Neuronal stem cell (in vitro differentiated cells): ENCODE data around the gene ZFAND3.

ENCODE experiments used
- DNase-seq: peaks from one replicate; pipeline ENCODE4 v3.0.0-alpha.2; 2013; ENCODE audit warnings: low spot score
- H2AFZ ChIP-seq: one replicate; pipeline ENCODE4 v1.6.1; 2013; ENCODE audit warnings: mild to moderate bottlenecking, low read length, inconsistent platforms
- H2AK5ac ChIP-seq: 2 replicates; pipeline ENCODE4 v1.6.1; 2013; ENCODE audit warnings: low read depth, mild to moderate bottlenecking, inconsistent platforms, low read length, moderate library complexity, mixed read lengths
- H2BK120ac ChIP-seq: 2 replicates; pipeline ENCODE4 v1.6.1; 2013; ENCODE audit warnings: low read depth, mild to moderate bottlenecking, inconsistent platforms, low read length, moderate library complexity, mixed read lengths
- H2BK12ac ChIP-seq: one replicate; pipeline ENCODE4 v1.6.1; 2013; ENCODE audit warnings: low read length, inconsistent platforms
- H2BK15ac ChIP-seq: 2 replicates; pipeline ENCODE4 v1.6.1; 2013; ENCODE audit warnings: mild to moderate bottlenecking, low read length, inconsistent platforms, mixed read lengths
- H2BK5ac ChIP-seq: one replicate; pipeline ENCODE4 v1.6.1; 2013; ENCODE audit warnings: inconsistent platforms, mild to moderate bottlenecking, low read length, moderate library complexity
- H3K14ac ChIP-seq: one replicate; pipeline ENCODE4 v1.6.1; 2013; ENCODE audit warnings: low read length, inconsistent platforms
- H3K18ac ChIP-seq: 2 replicates; pipeline ENCODE4 v1.6.1; 2013; ENCODE audit warnings: low read length, inconsistent platforms
- H3K23ac ChIP-seq: 2 replicates; pipeline ENCODE4 v1.6.1; 2013; ENCODE audit warnings: low read depth, mild to moderate bottlenecking, mixed read lengths, low read length, inconsistent platforms; ENCODE audit not compliant: poor library complexity
- H3K27ac ChIP-seq: replicated peaks from 3 replicates; pipeline ENCODE4 v1.5.1; 2013; ENCODE audit warnings: low read length, inconsistent platforms
- H3K27me3 ChIP-seq, 3 experiments: 2 replicates each; pipeline ENCODE4 v1.6.1; 2013; ENCODE audit warnings: low read length in 3 of 3, mild to moderate bottlenecking in 2 of 3, inconsistent platforms in 1 of 3, low read depth in 1 of 3, mixed read lengths in 1 of 3, moderate library complexity in 1 of 3; ENCODE audit not compliant: control insufficient read depth in 3 of 3, insufficient read depth in 3 of 3
- H3K36me3 ChIP-seq, 2 donors: replicated peaks in 1 of 2; 2 replicates each; pipeline ENCODE4 v1.6.1; 2013; ENCODE audit warnings: low read length in 2 of 2; ENCODE audit not compliant: control insufficient read depth in 2 of 2, insufficient read depth in 2 of 2
- H3K4ac ChIP-seq: 2 replicates; pipeline ENCODE4 v1.6.1; 2013; ENCODE audit warnings: inconsistent platforms, mild to moderate bottlenecking, low read length, moderate library complexity
- H3K4me1 ChIP-seq, 2 donors: 1 replicate in 1 of 2; 2 replicates in 1 of 2; pipeline ENCODE4 v1.6.1; 2013; ENCODE audit warnings: low read length in 2 of 2, low read depth in 1 of 2; ENCODE audit not compliant: control insufficient read depth in 2 of 2, insufficient read depth in 1 of 2
- H3K4me2 ChIP-seq: one replicate; pipeline ENCODE4 v1.6.1; 2013; ENCODE audit warnings: mild to moderate bottlenecking, low read length, inconsistent platforms; ENCODE audit not compliant: insufficient read depth, poor library complexity, severe bottlenecking
- H3K4me3 ChIP-seq, 2 donors: 2 replicates each; pipeline ENCODE4 v1.5.1; 2013; ENCODE audit warnings: low read length in 2 of 2, mild to moderate bottlenecking in 2 of 2, inconsistent platforms in 1 of 2, moderate library complexity in 1 of 2
- H3K79me1 ChIP-seq: one replicate; pipeline ENCODE4 v1.6.1; 2013; ENCODE audit warnings: low read depth, mild to moderate bottlenecking, inconsistent platforms, low read length, moderate library complexity
- H3K9ac ChIP-seq: one replicate; pipeline ENCODE4 v1.6.1; 2013; ENCODE audit warnings: mild to moderate bottlenecking, low read depth, low read length, inconsistent platforms; ENCODE audit not compliant: poor library complexity
- H3K9me3 ChIP-seq, 2 donors: replicated peaks in 1 of 2; 2 replicates each; pipeline versions ENCODE3 to v1.6.1; 2013; ENCODE audit warnings: low read length in 2 of 2, mild to moderate bottlenecking in 2 of 2, inconsistent platforms in 1 of 2, low read depth in 1 of 2, mixed read lengths in 1 of 2, moderate library complexity in 1 of 2; ENCODE audit not compliant: control insufficient read depth in 2 of 2, insufficient read depth in 1 of 2
- H4K8ac ChIP-seq: one replicate; pipeline ENCODE4 v1.6.1; 2013; ENCODE audit warnings: low read depth, mild to moderate bottlenecking, inconsistent platforms, low read length, moderate library complexity
- H4K91ac ChIP-seq: one replicate; pipeline ENCODE4 v1.6.1; 2013; ENCODE audit warnings: low read length, low read depth, mild to moderate bottlenecking, inconsistent platforms; ENCODE audit not compliant: poor library complexity
- WGBS, 2 donors: extraction: QIAGEN DNeasy Blood & Tissue Kit; methylation state at CpG; one replicate each; pipeline ENCODE4 v1.1.7; 2013; ENCODE audit warnings: missing lambda C conversion rate in 2 of 2, mixed read lengths in 1 of 2; ENCODE audit not compliant: insufficient read length in 2 of 2, insufficient replicate concordance in 1 of 2; ENCODE audit errors: extremely low coverage in 2 of 2; 5-methylcytosine and 5-hydroxymethylcytosine counted together

Gene ZFAND3

DNA sequence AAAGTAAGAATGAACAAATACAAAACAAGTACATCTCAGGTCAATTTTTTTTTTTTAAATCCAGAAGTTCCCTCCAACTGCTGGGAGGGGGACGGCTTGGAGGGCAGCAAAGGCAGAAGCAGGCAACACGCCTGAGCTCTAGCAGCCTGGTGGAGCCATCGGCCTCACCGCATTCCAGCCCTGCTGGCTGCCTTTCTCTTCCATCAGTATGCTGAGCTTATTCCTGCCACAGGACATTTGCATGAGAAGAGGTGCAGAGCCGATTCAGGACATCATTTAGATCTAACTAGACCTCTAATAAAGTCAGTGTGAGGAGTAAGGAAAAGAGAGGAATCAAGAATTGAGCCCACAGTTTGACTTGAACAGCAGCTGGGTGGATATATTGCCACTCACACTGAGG lies 318.8 kb downstream of the ZFAND3 start:
- Histone ChIP-seq H2BK5ac (no peak overlapping the region), H2BK12ac (no peak overlapping the region), H3K27ac (no peak overlapping the region), H4K8ac (no peak overlapping the region), H3K23ac (no peak overlapping the region), H2BK120ac (no peak overlapping the region), H3K4me2 (no peak overlapping the region), H2AK5ac (no peak overlapping the region), H2AFZ (no peak overlapping the region), H3K9me3 (peaks cover 0 to 6% of the 10 kb centered on the region in 2 donors), H3K36me3 (peaks cover 0 to 2% of the 10 kb centered on the region in 2 donors), H3K9ac (no peak overlapping the region), H3K27me3 (no peaks in the 10 kb centered on the region), H3K79me1 (no peaks in the 10 kb centered on the region), H3K4ac (no peak overlapping the region), H3K4me1 (peaks cover 10 to 23% of the 10 kb centered on the region in 2 donors), H3K18ac (no peak overlapping the region), H2BK15ac (no peak overlapping the region), H4K91ac (no peak overlapping the region), H3K14ac (no peak overlapping the region), H3K4me3 (no peak overlapping the region)
- DNase-seq: no peak
- WGBS, 2 donors: no CpG with 5 or more reads among the region's 5 CpGs

DNA sequence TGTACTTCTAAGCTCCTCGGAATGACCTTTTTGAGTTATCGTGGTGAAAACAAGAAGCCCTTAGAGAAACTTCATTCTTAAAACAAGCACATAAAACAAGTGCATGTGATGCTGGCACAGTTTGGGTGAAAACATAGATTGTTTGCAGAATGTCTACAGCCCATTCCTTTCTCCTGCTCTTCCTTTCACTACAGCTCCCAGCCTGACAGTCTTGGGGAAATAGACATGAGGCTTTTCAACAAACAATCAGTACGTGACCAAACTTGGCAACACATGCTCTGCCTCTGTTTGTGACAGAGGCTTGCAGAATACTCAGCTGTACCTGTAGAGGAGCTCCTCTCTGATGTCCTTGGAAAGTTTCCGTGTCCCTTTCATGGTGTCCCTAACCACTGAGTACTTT lies 321.6 kb downstream of the ZFAND3 start:
- H3K4ac ChIP-seq: no peak overlapping the region
- H3K36me3 ChIP-seq: peaks cover 0 to 3% of the 10 kb centered on the region in 2 donors
- H4K8ac ChIP-seq: no peak overlapping the region
- no peak overlapping the region for H2BK120ac ChIP-seq
- H2AK5ac ChIP-seq: no peak overlapping the region
- no peaks in the 10 kb centered on the region for H3K27me3 ChIP-seq
- H3K79me1 ChIP-seq: no peaks in the 10 kb centered on the region
- no peak overlapping the region for H3K9ac ChIP-seq
- no peak overlapping the region for H3K18ac ChIP-seq
- WGBS, 2 donors: no CpG with 5 or more reads among the region's 4 CpGs
- no peak overlapping the region for H2BK15ac ChIP-seq
- DNase-seq: no peak
- no peak overlapping the region for H3K4me3 ChIP-seq
- H2AFZ ChIP-seq: no peak overlapping the region
- no peak overlapping the region for H2BK5ac ChIP-seq
- peaks cover 10 to 25% of the 10 kb centered on the region in 2 donors for H3K4me1 ChIP-seq
- no peak overlapping the region for H2BK12ac ChIP-seq
- no peak overlapping the region for H3K4me2 ChIP-seq
- peaks cover 0 to 6% of the 10 kb centered on the region in 2 donors for H3K9me3 ChIP-seq
- no peak overlapping the region for H3K27ac ChIP-seq
- no peak overlapping the region for H3K14ac ChIP-seq
- H4K91ac ChIP-seq: no peak overlapping the region
- H3K23ac ChIP-seq: no peak overlapping the region

DNA sequence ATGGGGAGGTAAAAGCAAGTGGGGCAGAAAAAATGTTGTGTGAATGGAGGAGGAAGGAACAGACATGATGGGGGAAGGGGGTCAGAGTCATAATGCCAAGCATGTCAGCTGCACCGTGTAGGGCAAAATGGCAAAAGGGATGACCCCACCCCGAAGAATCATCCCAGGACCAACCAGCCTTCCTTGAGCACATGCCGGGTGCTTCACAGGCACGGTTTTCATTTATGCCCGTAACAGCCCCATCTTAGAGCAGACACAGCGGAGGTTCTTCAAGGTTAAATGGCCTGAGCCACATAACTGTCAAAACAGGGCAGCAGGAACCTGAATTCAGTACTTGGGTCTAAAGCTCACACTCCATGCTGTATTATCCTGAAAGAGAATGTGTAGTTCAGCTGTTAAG lies 322.2 kb downstream of the ZFAND3 start:
- H3K36me3 ChIP-seq: peaks cover 0 to 3% of the 10 kb centered on the region in 2 donors
- no peak overlapping the region for H3K27ac ChIP-seq
- no peak overlapping the region for H2BK5ac ChIP-seq
- no peaks in the 10 kb centered on the region for H3K79me1 ChIP-seq
- no peaks in the 10 kb centered on the region for H3K27me3 ChIP-seq
- DNase-seq: no peak
- no peak overlapping the region for H3K14ac ChIP-seq
- H2BK12ac ChIP-seq: no peak overlapping the region
- no peak overlapping the region for H4K91ac ChIP-seq
- no CpG with 5 or more reads among the region's 6 CpGs for WGBS, 2 donors
- H3K23ac ChIP-seq: no peak overlapping the region
- no peak overlapping the region for H3K18ac ChIP-seq
- no peak overlapping the region for H3K4ac ChIP-seq
- H2AFZ ChIP-seq: no peak overlapping the region
- H2AK5ac ChIP-seq: no peak overlapping the region
- peaks cover 10 to 25% of the 10 kb centered on the region in 2 donors for H3K4me1 ChIP-seq
- peaks cover 0 to 6% of the 10 kb centered on the region in 2 donors for H3K9me3 ChIP-seq
- H3K4me3 ChIP-seq: no peak overlapping the region
- H3K4me2 ChIP-seq: no peak overlapping the region
- H2BK15ac ChIP-seq: no peak overlapping the region
- H2BK120ac ChIP-seq: no peak overlapping the region
- H4K8ac ChIP-seq: no peak overlapping the region
- H3K9ac ChIP-seq: no peak overlapping the region

DNA sequence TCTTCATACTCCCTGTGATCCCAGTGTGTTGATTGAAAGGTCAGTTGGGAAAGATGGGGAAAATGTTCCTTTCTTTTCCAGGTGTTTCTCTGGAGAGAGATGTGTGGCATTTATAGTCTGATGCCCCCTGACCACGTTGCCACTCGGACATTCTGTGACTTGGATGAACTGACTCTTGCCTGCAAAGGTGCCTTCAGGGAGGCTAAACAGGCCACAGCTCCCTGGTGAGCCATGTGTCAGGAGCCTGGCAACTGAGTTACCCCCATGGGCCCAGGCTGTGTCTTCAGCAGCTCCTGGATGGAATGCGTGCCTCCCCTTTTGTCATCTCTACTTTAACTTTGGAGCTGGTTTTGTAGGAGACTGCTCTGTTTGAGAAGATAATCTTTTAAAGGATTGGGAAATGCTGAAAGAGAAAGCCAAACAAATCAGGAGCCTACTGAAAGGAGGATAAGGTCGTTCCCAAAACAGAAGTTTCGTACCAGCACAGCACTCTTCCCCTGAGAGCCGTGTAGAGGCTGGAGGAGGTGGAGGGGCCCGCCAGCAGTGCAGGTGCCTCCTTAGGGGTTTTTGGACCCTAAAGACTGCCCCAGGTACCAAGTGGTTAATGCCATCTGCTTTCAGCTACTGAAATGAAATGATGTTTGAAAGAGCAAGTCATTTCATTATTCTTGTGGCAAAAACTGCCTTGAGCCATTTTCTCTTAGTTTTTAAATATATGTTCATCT lies 322.8 kb downstream of the ZFAND3 start:
- Histone ChIP-seq H3K9me3 (peaks cover 0 to 6% of the 10 kb centered on the region in 2 donors), H2AK5ac (no peak overlapping the region), H3K27ac (no peak overlapping the region), H3K4ac (no peak overlapping the region), H3K9ac (no peak overlapping the region), H2BK12ac (no peak overlapping the region), H3K36me3 (peaks cover 0 to 3% of the 10 kb centered on the region in 2 donors), H2BK5ac (no peak overlapping the region), H2BK120ac (no peak overlapping the region), H3K18ac (no peak overlapping the region), H3K79me1 (no peaks in the 10 kb centered on the region), H3K4me2 (no peak overlapping the region), H2AFZ (no peak overlapping the region), H3K23ac (no peak overlapping the region), H2BK15ac (no peak overlapping the region), H3K27me3 (no peaks in the 10 kb centered on the region), H3K14ac (no peak overlapping the region), H4K8ac (no peak overlapping the region), H3K4me3 (no peak overlapping the region), H3K4me1 (peaks cover 8 to 22% of the 10 kb centered on the region in 2 donors), H4K91ac (no peak overlapping the region)
- no peak for DNase-seq
- no CpG with 5 or more reads among the region's 7 CpGs for WGBS, 2 donors
